ENCODE results near the gene TAF4.

DNA sequence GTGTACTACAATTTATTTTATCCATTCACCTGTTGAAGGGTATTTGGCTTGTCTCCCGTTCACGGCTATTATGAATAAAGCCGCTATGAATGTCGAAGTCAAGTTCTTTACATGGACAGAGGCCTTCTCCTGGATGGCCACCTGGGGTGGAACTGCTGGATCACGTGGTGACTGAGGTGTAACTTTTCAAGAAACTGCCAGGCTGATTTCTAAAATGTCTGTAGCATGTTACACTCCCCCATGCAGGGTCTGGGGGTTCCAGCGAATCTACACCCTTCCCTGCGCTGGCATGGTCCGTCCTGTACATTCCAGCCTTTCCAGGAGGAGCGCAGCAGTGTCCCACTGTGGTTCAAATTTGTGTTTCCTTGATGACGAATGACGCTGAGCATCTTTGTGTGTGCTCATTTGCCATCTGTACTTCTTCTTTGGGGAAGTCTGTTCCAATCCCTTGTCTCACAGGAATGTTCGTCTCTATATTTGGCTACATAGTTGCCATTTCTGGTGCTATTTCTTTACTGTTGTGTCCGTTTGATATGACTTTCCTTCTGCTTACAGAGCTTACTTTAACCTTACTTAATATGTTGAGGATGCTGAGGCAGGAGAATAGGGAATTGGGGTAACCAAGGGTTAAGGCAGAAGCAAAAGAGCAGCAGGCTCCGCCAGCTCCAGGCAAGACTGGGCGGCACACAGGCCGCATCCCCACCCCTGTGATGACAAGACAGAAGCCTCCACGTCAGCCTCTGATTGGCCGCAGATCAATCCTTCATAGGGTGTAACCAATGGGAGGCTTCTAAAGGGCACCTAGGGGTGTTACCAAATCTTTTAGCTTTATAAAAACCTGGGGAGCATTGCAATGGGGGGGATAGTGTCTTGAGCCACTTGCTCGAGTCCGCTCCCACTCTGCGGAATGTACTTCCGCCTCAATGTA, 106.6 kb downstream of the TAF4 start:
- no peak for TF ChIP-seq EZH2phosphoT487 (IDR thresholded peaks at IDR 0.05; ENCODE audit: low read length)
- TF ChIP-seq, protein P1, sequence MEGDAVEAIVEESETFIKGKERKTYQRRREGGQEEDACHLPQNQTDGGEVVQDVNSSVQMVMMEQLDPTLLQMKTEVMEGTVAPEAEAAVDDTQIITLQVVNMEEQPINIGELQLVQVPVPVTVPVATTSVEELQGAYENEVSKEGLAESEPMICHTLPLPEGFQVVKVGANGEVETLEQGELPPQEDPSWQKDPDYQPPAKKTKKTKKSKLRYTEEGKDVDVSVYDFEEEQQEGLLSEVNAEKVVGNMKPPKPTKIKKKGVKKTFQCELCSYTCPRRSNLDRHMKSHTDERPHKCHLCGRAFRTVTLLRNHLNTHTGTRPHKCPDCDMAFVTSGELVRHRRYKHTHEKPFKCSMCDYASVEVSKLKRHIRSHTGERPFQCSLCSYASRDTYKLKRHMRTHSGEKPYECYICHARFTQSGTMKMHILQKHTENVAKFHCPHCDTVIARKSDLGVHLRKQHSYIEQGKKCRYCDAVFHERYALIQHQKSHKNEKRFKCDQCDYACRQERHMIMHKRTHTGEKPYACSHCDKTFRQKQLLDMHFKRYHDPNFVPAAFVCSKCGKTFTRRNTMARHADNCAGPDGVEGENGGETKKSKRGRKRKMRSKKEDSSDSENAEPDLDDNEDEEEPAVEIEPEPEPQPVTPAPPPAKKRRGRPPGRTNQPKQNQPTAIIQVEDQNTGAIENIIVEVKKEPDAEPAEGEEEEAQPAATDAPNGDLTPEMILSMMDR (IDR thresholded peaks at IDR 0.05; ENCODE audit: low read length): no peak
- no peak for TF ChIP-seq EZH2 (optimal IDR thresholded peaks at IDR 0.05; ENCODE audit: low read depth, low read length)
